GM18868 (cell line): Measurements from ENCODE around the gene SH3RF3.

Experiments used
- ATAC-seq: cut with Tn5 transposase; IDR thresholded peaks from one replicate; pipeline ENCODE4 v1.9.1; 2021; ENCODE audit warnings: mild to moderate bottlenecking, moderate library complexity; ENCODE audit not compliant: unreplicated experiment

Gene SH3RF3

DNA sequence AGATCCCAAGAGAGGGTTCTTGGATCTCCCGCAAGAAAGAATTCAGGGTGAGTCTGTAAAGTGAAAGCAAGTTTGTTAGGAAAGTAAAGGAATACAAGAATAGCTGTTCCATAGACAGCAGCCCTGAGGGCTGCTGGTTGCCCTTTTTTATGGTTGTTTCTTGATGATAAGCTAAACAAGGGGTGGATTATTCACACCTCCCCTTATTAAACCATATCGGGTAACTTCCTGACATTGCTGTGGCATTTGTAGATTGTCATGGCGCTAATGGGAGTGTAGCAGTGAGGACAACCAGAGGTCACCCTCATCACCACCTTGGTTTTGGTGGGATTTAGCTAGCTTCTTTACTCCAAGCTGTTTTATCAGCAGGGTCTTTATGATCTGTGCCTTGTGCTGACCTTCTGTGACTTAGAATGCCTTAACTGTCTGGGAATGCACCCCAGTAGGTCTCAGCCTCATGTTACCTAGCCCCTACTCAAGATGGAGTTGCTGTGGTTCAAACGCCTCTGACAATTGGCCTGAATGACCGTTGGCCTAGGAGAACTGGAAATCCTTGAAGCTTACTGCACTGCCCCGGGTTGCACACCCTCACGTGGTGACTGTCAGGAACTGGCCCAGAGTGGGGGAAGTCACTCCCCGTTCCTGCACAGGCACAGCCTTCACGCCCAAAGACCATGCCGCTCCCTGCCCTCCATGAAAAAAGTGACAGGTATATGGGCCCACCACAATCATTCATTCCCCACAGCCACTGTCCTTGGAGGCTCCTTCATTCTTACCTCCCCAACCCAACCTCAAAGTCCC is 347.8 kb downstream of the SH3RF3 start:
- ATAC-seq = no peak

DNA sequence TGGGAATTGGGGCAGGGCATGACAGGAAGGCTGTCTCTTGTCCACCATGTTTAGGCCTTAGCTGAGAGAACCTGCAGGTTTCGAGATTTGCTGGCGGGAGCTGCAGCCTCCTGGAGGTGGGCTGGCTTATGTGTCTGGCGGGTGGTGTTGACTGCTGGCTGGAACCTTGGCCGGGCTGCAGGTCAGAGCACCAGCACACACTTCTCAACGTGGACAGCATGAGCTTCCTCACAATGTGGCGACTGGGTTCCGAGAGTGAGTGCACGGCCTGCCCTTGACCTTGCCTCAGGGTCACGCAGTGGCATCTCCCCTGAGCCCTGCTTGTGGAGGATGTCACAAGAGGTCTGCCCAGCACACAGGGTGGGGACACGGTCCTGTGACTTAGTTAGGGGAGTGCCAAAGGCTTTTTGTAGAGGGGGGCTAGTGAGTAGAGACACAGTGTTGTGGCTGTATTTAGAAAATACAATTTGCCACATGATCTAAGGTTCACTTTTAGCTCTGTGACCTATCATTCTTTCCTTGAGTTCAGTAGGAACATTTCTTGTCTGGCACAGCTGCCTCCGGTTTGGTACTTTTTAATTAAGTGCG is 350.0 kb downstream of the SH3RF3 start:
- ATAC-seq = no peak

DNA sequence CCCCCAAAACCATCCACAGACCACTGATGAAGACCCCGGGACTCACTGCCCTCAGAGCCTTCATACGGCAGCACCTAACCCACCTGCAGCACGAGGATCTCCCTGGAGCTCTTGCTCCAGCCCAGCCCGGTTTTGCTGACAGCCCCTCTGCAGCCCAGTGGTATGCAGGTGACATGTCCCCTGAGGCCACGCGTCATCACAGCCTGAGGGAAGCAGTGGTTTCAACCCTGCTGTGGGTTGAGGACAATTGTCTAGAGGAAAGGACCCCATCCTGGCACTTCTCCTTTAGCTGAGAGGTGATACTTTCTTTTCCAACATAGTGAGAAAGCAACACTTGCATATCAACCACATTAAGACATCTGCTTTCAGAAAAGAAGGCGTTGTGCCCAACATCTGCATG is 350.8 kb downstream of the SH3RF3 start:
- no peak for ATAC-seq

DNA sequence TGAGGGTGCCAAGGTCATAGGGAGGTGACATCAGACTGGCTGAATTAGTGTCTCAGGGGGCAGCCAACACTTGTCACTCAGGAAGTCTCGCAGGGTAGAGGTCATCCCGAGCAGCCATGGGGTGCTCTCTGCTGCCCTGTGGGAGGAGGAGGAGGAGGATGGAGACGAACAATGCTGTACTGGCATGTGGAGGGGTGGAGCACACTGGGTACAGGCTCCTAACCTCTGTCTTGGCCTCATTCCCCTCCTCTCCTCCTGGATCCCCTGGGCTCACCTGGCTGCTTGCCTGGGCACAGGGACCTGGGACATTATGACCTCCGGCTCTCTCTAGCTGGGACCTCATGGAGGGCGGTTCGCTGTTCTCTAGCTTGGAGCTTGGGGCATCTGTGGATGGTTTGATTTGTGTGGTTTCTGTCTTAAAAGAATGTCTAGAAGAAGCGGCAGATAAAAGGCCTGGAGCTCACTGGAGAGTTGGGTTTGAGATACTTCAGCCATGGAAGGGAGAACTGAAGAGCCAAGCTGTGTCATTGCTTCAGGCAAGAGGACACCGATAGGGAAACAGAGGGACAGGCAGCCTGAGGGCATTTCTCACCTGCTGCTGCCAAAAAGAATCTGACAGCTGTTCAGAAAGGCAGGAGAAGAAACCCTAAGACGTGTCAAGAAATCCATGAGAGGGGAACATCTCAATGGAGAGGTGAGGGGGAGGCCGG is 351.6 kb downstream of the SH3RF3 start:
- no peak for ATAC-seq

DNA sequence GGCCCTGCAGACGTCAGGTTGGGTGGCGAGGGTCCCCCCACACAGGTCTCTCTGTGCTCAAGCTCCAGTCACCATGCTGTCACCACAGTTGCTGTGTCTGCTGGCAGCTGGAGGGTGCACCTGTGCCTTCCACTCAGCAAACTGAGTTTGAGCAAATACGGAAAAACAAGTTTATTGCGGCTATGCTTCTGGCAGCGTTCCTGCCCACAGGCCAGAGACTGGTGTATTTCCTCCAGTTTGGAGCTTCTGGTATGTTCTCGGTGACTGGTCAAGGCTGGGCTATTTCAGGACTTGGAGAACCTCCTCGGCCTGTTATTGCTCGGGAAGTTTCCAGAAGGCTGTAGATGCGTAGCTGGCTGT is 352.2 kb downstream of the SH3RF3 start:
- no peak for ATAC-seq

DNA sequence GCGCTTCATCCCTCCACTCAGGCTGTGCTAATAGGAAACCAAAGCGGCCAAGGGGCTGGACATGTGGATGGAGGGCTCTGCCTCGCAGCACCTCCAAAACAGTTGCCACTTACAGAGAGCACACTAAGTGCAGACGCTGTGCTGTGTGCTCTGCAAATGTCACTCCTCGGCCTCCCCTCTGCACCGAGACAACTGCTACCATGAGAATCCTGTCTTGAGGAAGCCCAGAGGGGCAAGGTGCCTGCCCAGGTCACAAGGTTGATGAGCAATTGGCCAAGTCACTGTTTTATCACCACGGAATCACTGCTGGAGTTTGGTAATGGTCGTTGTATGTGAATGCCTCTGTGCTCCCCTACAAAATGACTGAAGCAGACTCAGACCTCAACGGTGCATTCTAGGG is 352.6 kb downstream of the SH3RF3 start:
- ATAC-seq = no peak

DNA sequence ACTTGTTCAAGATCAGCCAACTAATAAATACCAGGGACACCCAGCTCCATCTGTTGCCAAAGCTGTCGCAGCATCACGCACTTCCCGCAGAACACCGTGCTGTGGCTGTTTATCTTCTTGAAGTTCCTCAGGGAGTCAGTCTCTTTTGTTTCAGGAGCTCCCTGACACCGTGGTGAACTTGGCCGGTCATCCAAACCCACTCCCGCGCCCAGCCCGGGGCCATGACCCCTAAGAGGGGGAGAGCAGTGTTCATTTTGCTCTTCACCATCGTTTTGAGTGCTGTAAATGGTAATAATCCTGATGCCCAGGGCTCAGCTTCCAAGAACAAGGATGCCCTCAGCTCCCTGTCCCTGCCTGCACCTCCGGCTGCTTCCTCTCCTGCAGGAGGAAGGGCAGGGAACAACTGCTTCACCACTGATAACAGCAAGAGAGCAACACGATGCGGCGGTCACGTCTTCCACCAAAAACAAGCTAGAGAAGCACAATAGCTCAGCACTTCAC is 353.4 kb downstream of the SH3RF3 start:
- no peak for ATAC-seq

DNA sequence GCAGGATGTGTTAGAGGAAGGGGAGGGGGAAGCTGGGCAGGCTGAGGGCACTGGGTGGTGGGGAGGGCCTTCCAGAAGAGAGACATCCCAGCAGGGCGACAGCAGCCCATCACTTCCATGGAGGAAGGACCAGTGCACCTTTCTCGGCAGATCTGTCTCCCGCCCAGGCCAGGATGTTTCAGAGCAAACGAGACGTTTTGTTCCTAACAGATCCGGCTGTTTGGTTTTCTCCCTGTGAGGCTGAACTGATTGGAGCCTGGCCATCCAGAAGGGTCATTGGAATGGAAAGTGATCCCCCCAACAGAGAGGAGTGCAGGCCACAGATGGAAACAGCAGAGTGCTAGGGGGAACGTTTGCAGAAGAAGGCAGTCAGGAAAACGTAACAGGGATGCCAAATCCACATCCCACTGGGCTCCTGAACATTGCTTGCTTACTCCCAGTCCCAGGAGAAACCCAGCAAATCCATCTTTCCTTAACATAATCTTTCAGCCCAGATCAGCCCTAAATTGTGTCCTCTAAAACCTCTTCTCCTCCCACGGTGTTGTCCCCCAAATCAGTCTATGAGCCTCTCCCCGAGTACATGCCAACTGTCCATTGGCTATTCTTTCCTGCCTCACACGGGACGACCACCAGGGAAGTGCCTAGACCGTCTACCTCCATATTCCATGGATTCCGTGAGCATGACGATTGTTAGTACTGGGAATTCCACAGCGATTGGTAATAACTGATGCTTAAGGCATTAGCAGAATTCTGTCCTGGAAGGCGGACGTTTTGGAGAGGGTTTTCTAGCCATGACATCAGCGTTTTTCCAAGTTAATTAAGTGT is 357.9 kb downstream of the SH3RF3 start:
- no peak for ATAC-seq

DNA sequence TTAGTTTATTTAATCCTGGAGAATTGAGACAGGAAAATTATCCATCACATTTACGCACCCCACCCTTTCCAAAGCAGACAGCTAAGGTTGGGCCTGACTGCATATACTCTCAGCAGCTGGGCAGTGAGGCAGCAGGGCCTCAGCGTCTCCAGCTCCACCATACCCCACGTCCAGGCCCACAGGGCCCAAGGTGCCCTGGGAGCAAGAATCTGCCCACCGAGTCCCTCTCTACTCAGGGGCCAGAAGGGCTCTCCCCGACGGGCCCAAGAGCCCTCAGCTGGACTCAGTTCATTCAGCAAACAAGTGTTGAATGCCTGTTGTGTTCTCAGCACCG is 358.5 kb downstream of the SH3RF3 start:
- ATAC-seq = no peak

DNA sequence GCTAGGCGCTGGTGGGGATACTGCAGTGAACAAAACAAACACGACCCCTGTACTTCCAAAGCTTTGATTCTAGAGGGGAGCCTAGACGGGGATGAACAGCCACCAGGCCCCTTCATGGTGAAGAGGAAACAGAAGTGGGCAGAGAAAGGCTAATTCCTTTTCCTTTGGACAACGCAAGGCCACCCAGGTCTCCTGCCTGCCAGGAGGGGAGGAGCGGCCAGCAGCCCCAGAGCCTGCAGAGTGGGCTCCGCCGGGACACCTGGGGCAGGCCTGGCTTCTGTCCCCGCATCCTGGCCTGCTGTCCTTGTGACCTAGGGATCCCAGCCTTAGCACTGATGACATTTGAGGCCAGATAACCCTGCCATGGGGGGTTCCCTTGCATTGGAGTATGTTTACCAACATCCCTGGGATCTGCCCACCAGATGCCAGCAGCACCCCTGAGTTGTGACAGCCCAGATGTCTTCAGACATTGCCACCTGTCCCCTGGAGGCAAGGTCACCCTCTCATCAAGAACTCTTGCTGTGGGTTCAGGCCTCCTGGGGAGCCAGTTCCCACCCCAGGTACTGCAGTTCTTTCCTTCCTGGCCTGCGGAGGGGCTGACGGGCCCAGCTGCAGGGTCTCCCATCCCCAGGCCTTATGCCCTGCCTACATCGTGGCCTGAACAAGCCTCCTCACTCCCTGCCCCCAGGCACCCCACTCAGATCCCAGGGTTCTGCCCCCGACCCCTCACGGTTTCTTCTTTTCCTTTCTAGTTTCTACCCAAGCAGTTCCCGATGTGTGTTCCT is 359.1 kb downstream of the SH3RF3 start:
- no peak for ATAC-seq

DNA sequence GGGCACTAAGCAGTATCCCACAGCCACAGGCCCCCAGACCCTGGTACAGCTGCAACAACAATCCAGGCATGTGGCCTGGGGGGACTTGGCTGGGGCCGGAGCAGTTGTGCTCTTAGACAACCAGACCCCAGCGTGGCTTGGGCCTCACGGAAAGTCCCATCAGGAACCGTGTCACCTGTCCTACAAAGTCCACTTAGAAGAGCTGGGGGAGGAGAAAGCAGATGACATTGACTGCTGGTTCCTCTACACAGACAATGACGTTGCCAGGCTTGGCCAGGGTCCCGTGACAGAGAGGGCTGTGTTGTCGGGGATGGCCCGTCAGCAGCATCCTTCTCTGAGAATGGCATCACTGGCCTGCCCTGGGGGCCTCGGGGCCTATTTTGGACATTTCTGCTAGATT is 360.3 kb downstream of the SH3RF3 start:
- no peak for ATAC-seq

DNA sequence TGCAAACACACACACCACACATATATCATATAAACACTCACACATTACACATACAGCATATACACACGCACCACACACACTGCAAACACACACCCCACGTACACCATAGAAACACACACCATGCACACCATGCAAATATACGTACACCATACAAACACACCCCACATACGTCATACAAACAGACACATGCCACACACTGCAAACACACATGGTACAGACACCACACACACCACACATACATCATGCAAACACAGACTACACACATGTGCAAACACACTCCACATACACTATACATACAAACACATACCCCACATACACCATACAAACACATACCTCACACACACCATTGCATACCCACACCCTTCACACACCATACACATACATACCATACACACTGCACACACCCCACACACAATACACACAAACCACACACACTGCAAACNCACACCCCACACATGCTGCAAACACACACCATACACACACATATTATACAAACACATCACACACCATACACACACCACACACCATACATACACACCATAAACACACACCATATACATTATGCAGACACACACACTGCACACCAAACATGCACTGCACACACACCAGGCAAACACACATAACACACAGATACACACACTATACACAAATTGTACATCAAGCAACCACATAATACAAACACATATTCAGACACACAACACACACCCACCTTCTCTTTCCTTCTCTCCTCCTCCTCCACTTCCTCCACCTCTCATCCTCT is 364.4 kb downstream of the SH3RF3 start:
- no peak for ATAC-seq

DNA sequence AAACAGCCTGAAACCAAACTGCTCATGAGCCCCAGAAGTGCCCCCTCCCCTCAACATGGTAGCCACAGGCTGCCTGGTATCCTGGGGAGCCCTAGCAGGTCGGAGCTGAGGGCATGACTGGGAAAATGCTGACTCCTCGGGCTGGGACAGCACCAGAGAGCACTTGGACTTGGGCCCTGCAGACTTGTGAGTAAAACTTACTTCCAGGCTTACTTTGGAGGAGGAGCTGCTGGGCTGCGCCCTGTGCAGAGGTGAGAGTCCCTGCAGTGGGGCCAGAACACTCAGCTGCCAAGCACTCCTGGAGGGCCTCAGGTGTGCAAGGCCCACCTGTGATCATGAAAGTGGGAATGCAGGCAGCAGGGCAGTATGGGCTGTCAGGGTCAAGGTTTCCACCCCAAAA is 365.3 kb downstream of the SH3RF3 start:
- ATAC-seq = no peak

DNA sequence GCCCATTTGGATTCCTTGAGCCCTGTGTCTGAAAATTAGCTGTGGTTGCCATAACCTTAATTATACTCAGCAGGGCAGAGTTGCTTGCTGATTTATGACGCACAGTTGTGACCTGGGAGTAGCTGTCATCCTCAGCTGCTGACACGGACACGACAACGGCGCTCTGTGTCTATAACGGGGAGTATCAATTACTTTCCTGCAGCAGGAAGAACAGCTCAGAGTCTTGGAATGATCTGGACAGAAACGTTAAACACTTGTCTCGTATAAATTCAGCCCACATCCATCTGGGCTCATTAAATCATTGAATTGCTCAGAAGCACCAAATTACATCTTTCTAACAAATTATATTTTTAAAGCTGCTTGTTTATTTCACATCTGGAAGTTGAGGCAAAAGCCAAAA is 368.5 kb downstream of the SH3RF3 start:
- no peak for ATAC-seq

DNA sequence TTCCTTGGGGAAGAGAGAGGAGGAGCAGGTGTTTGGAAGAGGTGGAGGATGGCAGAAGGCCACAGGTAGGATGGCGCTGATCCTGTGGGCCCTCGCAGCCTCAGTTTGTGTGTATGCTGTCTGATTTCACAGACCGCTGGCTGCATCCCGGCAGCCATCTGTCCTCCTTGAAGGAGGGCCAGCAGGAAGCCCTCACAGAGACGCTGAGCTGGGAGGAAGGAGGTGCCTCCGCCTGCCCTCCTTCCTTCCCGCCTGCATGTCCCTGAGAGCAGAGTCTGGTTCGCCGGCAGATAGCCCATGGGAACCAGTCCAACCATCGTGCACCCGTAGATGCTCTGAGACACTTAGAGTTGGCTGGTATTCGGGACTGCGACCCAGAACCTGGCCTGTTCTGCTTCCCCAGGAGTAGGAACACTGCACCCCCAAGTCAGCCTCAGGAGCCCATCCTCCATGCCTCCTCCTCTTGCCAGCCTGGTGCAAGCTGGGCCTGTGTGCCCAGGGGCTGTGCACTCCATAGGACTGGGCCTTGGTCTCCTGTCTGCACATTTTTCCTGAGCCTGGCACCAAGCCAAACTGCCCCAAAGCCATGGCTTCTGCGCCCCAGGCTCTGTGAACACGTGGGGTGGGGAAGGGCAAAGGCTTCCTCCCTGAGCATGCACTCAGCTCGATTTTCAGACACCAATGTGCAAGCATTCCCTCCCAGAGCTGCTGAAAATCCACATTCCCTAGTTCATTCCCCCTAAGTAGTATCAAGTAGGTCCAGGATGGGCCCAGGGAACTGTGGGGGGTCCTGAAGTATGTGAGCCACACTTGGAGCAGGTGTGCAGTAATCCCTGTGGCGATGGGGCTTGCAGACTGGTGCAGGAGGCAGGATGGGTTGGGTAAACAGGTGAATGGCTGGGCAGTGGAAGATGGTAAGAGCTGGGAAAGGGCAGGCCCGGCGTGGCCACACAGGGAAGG is 369.2 kb downstream of the SH3RF3 start:
- ATAC-seq = no peak

DNA sequence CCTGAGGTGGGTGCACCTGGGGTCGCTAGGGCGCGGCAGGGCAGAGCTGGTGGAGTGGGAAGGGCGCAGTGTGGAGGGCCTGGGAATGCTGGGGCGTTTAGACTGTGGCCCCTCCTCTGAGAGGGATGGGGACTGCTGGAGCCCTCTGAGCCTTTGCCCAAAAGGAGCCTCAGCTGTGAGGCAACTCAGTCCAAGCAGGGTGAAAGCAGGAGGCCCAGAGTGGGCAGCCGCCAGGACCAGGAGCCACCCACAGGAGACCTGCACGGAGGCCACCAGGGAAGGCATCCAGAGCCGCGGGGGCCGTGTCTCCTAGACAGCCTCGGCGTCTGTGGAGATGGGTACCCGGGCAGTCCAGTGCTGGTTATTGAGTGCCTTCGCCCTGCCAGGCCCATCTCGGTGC is 369.9 kb downstream of the SH3RF3 start:
- no peak for ATAC-seq

DNA sequence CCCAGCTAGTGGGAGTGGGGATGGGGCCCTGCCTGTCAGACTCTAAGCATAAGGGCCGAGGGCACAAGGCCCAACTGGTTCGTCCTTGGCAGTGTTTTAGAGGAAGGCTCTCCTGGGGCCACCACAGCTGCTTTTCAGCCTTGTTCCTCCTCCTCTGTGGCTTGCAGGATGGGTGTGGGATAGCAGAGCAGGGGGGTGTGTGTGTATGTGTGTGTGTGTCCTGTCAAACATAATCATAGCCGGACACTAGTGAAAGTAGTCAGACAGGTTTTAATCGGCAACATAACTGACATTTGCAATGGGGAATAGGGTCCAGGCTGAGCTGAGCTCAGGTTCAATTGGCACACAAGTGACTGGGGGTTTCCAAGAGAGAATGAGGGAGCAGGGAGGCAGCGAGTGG is 370.6 kb downstream of the SH3RF3 start:
- ATAC-seq = peak; percentile 25

DNA sequence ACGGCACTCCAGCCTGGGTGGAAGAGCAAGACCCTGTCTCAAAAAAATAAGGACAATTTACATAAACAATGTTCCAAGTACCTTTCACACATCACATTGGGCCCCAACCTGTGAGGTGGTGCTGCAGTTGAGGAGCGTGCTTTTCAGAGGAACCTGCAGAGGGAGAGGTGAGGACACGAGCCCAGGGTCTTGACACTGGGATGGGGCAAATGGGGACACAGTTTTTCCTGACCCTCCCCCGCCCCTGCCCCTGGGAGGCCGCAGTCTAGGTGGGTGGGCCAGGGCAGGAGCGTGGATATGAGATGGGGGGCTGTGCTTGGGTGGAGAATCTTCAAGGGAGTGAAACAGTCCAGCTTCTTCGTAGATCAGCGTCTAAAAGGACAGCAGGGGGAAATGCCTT is 371.9 kb downstream of the SH3RF3 start:
- ATAC-seq = no peak

DNA sequence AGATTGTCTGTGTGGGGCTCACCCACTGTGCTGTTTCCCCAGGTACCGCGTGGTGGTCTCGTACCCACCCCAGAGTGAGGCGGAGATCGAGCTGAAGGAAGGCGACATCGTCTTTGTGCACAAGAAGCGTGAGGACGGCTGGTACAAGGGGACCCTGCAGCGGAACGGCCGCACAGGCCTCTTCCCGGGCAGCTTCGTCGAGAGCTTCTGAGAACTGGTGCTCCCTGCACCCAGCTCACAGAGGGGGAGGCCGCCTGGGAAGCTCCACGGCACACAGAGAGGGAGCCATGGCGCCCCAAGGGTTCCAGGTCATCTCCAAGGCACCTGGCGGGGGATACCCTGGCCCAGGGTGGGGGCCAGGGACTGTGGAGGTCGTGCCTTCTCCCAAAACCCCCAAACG is 372.5 kb downstream of the SH3RF3 start:
- no peak for ATAC-seq
